ENCODE measurements around the gene EPB41L3. TPM values are rescaled to one million over a fixed set of nuclear protein-coding genes. Genes with fewer than 3 reads are reported as not detected.
"Not testable (repeated sequence)": the region's sequence is repeated elsewhere in the genome, so short reads cannot be mapped to it uniquely, and the experiment has no call there.

Gene EPB41L3
- total RNA-seq, 2 donors from 2014 or later: 12.6 to 22.5 TPM

- H3K4me1 ChIP-seq: no peaks in the 10 kb centered on the region
- no peak for DNase-seq (ENCODE audit: low spot score)
These were observed 52.9 kb downstream of the EPB41L3 start for GRCh38 chr18:5490753-5491480.

GRCh38 chr18:5488844-5489243 is 55.0 kb downstream of the EPB41L3 start:
- Histone ChIP-seq H3K4me1 (no peaks in the 10 kb centered on the region), H3K4me3 (peak overlapping the region in 1 of 2 donors; percentile 17), H3K27ac (no peak overlapping the region), H3K36me3 (no peaks in the 10 kb centered on the region), H3K27me3 (no peaks in the 10 kb centered on the region), H3K9me3 (peaks cover 0 to 4% of the 10 kb centered on the region in 2 donors)
- no peak for TF ChIP-seq CTCF (IDR thresholded peaks at IDR 0.05)
- DNase-seq (ENCODE audit: low spot score): no peak

More at GRCh38 chr18:5490753-5491480, 52.9 kb downstream of the EPB41L3 start:
- Histone ChIP-seq H3K9me3 (peaks cover 0 to 4% of the 10 kb centered on the region in 2 donors), H3K27me3 (no peaks in the 10 kb centered on the region), H3K27ac (no peak overlapping the region), H3K4me3 (no peak overlapping the region), H3K36me3 (no peaks in the 10 kb centered on the region)
- no peak for TF ChIP-seq CTCF (IDR thresholded peaks at IDR 0.05)

GRCh38 chr18:5488044-5488443 is 55.8 kb downstream of the EPB41L3 start:
- not testable (repeated sequence) for H3K27ac ChIP-seq; H3K4me1 ChIP-seq; H3K9me3 ChIP-seq; H3K36me3 ChIP-seq; H3K27me3 ChIP-seq; DNase-seq (ENCODE audit: low spot score); H3K4me3 ChIP-seq

GRCh38 chr18:5484526-5484925 is 59.3 kb downstream of the EPB41L3 start:
- H3K4me1 ChIP-seq: no peaks in the 10 kb centered on the region
- no peak for TF ChIP-seq CTCF (IDR thresholded peaks at IDR 0.05)
- peaks cover 0 to 4% of the 10 kb centered on the region in 2 donors for H3K9me3 ChIP-seq
- no peak overlapping the region for H3K4me3 ChIP-seq
- no peak for DNase-seq (ENCODE audit: low spot score)
- no peaks in the 10 kb centered on the region for H3K27me3 ChIP-seq
- no peaks in the 10 kb centered on the region for H3K36me3 ChIP-seq
- no peak overlapping the region for H3K27ac ChIP-seq

- Histone ChIP-seq H3K27me3 (no peaks in the 10 kb centered on the region), H3K4me1 (no peaks in the 10 kb centered on the region), H3K4me3 (no peak overlapping the region), H3K27ac (no peak overlapping the region), H3K9me3 (peaks cover 0 to under 1% of the 10 kb centered on the region in 2 donors), H3K36me3 (no peaks in the 10 kb centered on the region)
- no peak for DNase-seq (ENCODE audit: low spot score)
- TF ChIP-seq CTCF (IDR thresholded peaks at IDR 0.05): no peak
These were observed 62.2 kb downstream of the EPB41L3 start for GRCh38 chr18:5481621-5482020.

- no peaks in the 10 kb centered on the region for H3K27me3 ChIP-seq
- no peak for TF ChIP-seq CTCF (IDR thresholded peaks at IDR 0.05)
These were observed 65.5 kb downstream of the EPB41L3 start for GRCh38 chr18:5478261-5478660.

More at GRCh38 chr18:5478261-5478660, 65.5 kb downstream of the EPB41L3 start:
- H3K27ac ChIP-seq: no peak overlapping the region
- H3K36me3 ChIP-seq: no peaks in the 10 kb centered on the region
- H3K4me3 ChIP-seq: no peak overlapping the region
- H3K9me3 ChIP-seq: no peaks in the 10 kb centered on the region
- H3K4me1 ChIP-seq: no peaks in the 10 kb centered on the region
- DNase-seq (ENCODE audit: low spot score): no peak
